CD8-positive, alpha-beta memory T cell (primary cell): Measurements from ENCODE around the gene COL26A1. TPM values are rescaled to one million over a fixed set of nuclear protein-coding genes. Genes with fewer than 3 reads are reported as not detected.

Experiments
- CTCF ChIA-PET: fragments of 350-600 bp; sonication (Branson Sonifier 250); formaldehyde crosslinking; loops from one replicate; lab custom pipeline; 2021; ENCODE audit warnings: antibody characterized with exemption; lab: Charles Lee
- POLR2A ChIA-PET: fragments of 350-600 bp; sonication (Branson Sonifier 250); formaldehyde crosslinking; loops from one replicate; lab custom pipeline; 2021; ENCODE audit warnings: antibody characterized with exemption; lab: Charles Lee
- DNase-seq, 5 donors: peaks; one replicate each; pipeline versions ENCODE4 v3.0.0 to v3.0.0-alpha.2; 2020 to 2022; ENCODE audit warnings: mixed read lengths in 1 of 5
- H3K27ac ChIP-seq: one replicate; pipeline ENCODE4 v1.7.0; 2013; ENCODE audit warnings: low read depth, mild to moderate bottlenecking, low read length, moderate library complexity
- H3K27me3 ChIP-seq: 2 replicates; pipeline ENCODE4 v1.7.0; 2013; ENCODE audit warnings: low read length, mild to moderate bottlenecking; ENCODE audit not compliant: insufficient read depth, poor library complexity, severe bottlenecking
- H3K36me3 ChIP-seq: 2 replicates; pipeline ENCODE4 v1.7.0; 2013; ENCODE audit warnings: mild to moderate bottlenecking, low read length, moderate library complexity; ENCODE audit not compliant: insufficient read depth
- H3K4me1 ChIP-seq: 2 replicates; pipeline ENCODE4 v1.7.0; 2013; ENCODE audit warnings: mild to moderate bottlenecking, low read length, moderate library complexity; ENCODE audit not compliant: insufficient read depth
- H3K4me3 ChIP-seq: 2 replicates; pipeline ENCODE4 v1.7.0; 2013; ENCODE audit warnings: mild to moderate bottlenecking, low read length
- H3K9me3 ChIP-seq: 2 replicates; pipeline ENCODE4 v1.7.0; 2013; ENCODE audit warnings: mild to moderate bottlenecking, low read length
- H3K27ac Mint-ChIP-seq, 8 donors: one replicate each; pipeline ENCODE4 v1.8.0; 2020 to 2021; ENCODE audit warnings: mixed read lengths in 8 of 8, mild to moderate bottlenecking in 6 of 8, inconsistent platforms in 3 of 8, moderate library complexity in 3 of 8
- H3K27me3 Mint-ChIP-seq, 2 donors: one replicate each; pipeline ENCODE4 v1.8.0; 2020 to 2021; ENCODE audit warnings: mixed read lengths in 2 of 2, mild to moderate bottlenecking in 1 of 2, moderate library complexity in 1 of 2
- H3K36me3 Mint-ChIP-seq, 3 donors: one replicate each; pipeline ENCODE4 v1.8.0; 2020 to 2021; ENCODE audit warnings: mixed read lengths in 3 of 3, inconsistent platforms in 1 of 3, mild to moderate bottlenecking in 1 of 3
- H3K4me1 Mint-ChIP-seq, 3 donors: one replicate each; pipeline ENCODE4 v1.8.0; 2020 to 2021; ENCODE audit warnings: mixed read lengths in 3 of 3, inconsistent platforms in 1 of 3, mild to moderate bottlenecking in 1 of 3
- H3K4me3 Mint-ChIP-seq, 7 donors: one replicate each; pipeline ENCODE4 v1.8.0; 2020 to 2021; ENCODE audit warnings: mixed read lengths in 7 of 7, mild to moderate bottlenecking in 6 of 7, moderate library complexity in 4 of 7, inconsistent platforms in 2 of 7
- H3K9me3 Mint-ChIP-seq, 5 donors: one replicate each; pipeline ENCODE4 v1.8.0; 2020 to 2022; ENCODE audit warnings: mixed read lengths in 5 of 5, mild to moderate bottlenecking in 3 of 5, moderate library complexity in 2 of 5, inconsistent platforms in 1 of 5
- polyA plus RNA-seq: library from polyadenylated mRNA; unstranded; fragments of 300-500 nt; fragmentation: Illumina TruSeq; gene quantifications from one replicate; pipeline ENCODE4 v1.2.3, GENCODE V29; 2021
- total RNA-seq, 2 experiments: library from RNA; stranded (reverse); gene quantifications; one replicate each; pipeline ENCODE4 v1.2.3, GENCODE V29; 2021

Gene COL26A1
- total and polyA plus RNA-seq, 3 experiments from 2014 or later, result not detected

- no peaks in the 10 kb centered on the region for H3K36me3 ChIP-seq
- Mint-ChIP-seq H3K9me3 (no peaks in the 10 kb centered on the region), H3K27ac (no peak overlapping the region), H3K27me3 (peaks cover 8 to 16% of the 10 kb centered on the region in 2 donors), H3K36me3 (no peaks in the 10 kb centered on the region), H3K4me3 (no peak overlapping the region), H3K4me1 (no peaks in the 10 kb centered on the region)
- H3K27me3 ChIP-seq, result no peaks in the 10 kb centered on the region
- ChIA-PET CTCF (interaction anchor here (0.8 kb wide), 1 partner anchor 735 kb away, joined by 3 read pairs; no protein-coding TSS in a partner anchor), POLR2A (no interaction called here)
- H3K4me1 ChIP-seq, result no peaks in the 10 kb centered on the region
- H3K4me3 ChIP-seq, result no peak overlapping the region
- DNase-seq, result no peak
- H3K9me3 ChIP-seq, result no peaks in the 10 kb centered on the region
- no peak overlapping the region for H3K27ac ChIP-seq
Measured at GRCh38 chr7:101537205-101537604, 174.5 kb downstream of the COL26A1 start.

GRCh38 chr7:101537935-101538595 lies 175.4 kb downstream of the COL26A1 start:
- H3K27me3 ChIP-seq, result no peaks in the 10 kb centered on the region
- Mint-ChIP-seq H3K27me3 (peaks cover 7 to 11% of the 10 kb centered on the region in 2 donors), H3K4me1 (peaks cover 0 to 5% (median 3%) of the 10 kb centered on the region in 3 donors), H3K36me3 (no peaks in the 10 kb centered on the region), H3K27ac (no peak overlapping the region), H3K9me3 (no peaks in the 10 kb centered on the region), H3K4me3 (no peak overlapping the region)
- ChIA-PET CTCF (no interaction called here), POLR2A (no interaction called here)
- no peak overlapping the region for H3K4me3 ChIP-seq
- no peak overlapping the region for H3K27ac ChIP-seq
- no peaks in the 10 kb centered on the region for H3K4me1 ChIP-seq
- DNase-seq, result no peak
- no peaks in the 10 kb centered on the region for H3K36me3 ChIP-seq
- no peaks in the 10 kb centered on the region for H3K9me3 ChIP-seq

DNA sequence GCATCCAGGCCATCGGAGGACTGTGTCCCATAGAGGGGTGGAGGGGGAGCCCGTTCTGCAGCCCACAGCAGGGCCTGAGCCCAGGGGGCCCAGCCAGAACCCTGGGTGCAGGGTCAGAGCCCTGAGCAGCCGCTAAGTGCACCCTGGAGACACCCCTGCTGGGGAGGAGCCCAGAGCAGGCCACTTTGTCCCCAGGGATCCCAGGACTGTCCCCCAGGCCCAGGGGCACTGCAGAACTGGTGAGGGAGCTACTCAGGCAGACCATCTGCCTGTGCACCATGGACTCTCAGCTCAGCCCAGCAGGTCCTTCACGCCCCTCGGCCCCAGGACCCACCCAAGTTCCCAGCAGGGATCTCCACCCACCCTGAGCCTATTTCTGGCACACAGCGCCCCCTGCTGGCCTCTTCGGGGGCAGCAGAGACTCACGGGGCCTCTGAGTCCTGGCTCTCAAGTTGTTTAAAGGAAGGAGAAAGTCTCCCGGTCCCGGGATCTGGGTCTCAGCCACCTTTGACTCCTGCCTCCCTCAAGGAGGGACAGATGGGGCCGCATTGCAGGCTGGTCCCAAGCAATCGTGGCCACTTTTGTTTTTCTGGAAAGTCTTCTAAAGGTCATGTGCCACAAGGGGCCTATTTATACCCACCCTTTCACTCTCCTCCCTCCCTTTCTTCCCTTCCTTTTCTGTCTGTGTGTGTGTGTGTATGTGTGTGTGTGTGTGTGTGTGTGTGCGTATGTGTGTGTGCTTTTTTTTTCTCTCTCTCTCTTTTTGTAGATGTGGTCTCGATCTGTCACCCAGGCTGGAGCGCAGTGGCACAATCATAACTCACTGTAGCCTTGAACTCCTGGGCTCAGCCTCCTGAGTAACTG lies 176.2 kb downstream of the COL26A1 start:
- Histone ChIP-seq H3K27me3 (no peaks in the 10 kb centered on the region), H3K9me3 (no peaks in the 10 kb centered on the region), H3K4me3 (no peak overlapping the region), H3K36me3 (no peaks in the 10 kb centered on the region), H3K4me1 (no peaks in the 10 kb centered on the region), H3K27ac (no peak overlapping the region)
- POLR2A ChIA-PET, result no interaction called here
- no peak overlapping the region for H3K4me3 Mint-ChIP-seq
- CTCF ChIA-PET, result no interaction called here
- no peaks in the 10 kb centered on the region for H3K36me3 Mint-ChIP-seq
- H3K4me1 Mint-ChIP-seq, result peaks cover 0 to 5% (median 3%) of the 10 kb centered on the region in 3 donors
- peak in 4 of 5 donors; percentile 6 to 36 (median 31) for DNase-seq
- no peaks in the 10 kb centered on the region for H3K9me3 Mint-ChIP-seq
- H3K27ac Mint-ChIP-seq, result no peak overlapping the region
- peaks cover 7 to 11% of the 10 kb centered on the region in 2 donors for H3K27me3 Mint-ChIP-seq

DNA sequence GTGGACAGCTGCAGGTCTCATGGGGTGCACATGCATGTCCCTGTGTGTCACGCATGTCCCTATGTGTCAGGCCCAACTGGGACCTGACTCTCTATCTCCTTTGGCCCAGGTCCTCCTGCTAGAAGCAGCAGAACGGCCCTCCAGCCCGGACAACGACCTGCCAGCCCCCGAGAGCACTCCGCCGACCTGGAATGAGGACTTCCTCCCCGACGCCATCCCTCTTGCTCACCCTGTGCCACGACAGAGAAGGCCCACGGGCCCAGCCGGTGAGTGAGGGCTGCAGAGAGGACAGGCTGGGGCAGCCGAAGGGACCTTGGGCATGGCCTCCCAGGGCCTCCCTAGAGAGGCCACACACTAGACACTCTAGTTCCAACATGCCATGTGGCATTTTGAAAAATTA lies 177.1 kb downstream of the COL26A1 start:
- POLR2A ChIA-PET, result no interaction called here
- Mint-ChIP-seq H3K27me3 (peaks cover 3 to 5% of the 10 kb centered on the region in 2 donors), H3K27ac (no peak overlapping the region), H3K4me3 (no peak overlapping the region), H3K9me3 (no peaks in the 10 kb centered on the region), H3K4me1 (peaks cover 0 to 5% (median 3%) of the 10 kb centered on the region in 3 donors), H3K36me3 (no peaks in the 10 kb centered on the region)
- Histone ChIP-seq H3K4me1 (no peaks in the 10 kb centered on the region), H3K36me3 (no peaks in the 10 kb centered on the region), H3K27me3 (no peaks in the 10 kb centered on the region), H3K4me3 (no peak overlapping the region), H3K27ac (no peak overlapping the region), H3K9me3 (no peaks in the 10 kb centered on the region)
- DNase-seq, result no peak
- CTCF ChIA-PET, result no interaction called here

GRCh38 chr7:101542527-101543241 lies 180.0 kb downstream of the COL26A1 start:
- Mint-ChIP-seq H3K27me3 (peaks cover 3 to 5% of the 10 kb centered on the region in 2 donors), H3K36me3 (no peaks in the 10 kb centered on the region), H3K4me3 (no peak overlapping the region), H3K9me3 (no peaks in the 10 kb centered on the region), H3K4me1 (peaks cover 0 to 5% (median 3%) of the 10 kb centered on the region in 3 donors), H3K27ac (peak overlapping the region in 2 of 8 donors; percentile 20 to 77)
- no peaks in the 10 kb centered on the region for H3K9me3 ChIP-seq
- H3K36me3 ChIP-seq, result no peaks in the 10 kb centered on the region
- no peaks in the 10 kb centered on the region for H3K27me3 ChIP-seq
- no peaks in the 10 kb centered on the region for H3K4me1 ChIP-seq
- H3K4me3 ChIP-seq, result no peak overlapping the region
- ChIA-PET CTCF (interaction anchor here (0.6 to 4.3 kb wide), 7 partner anchors 13 to 736 kb away, joined by 3 to 56 read pairs (median 4); no protein-coding TSS in a partner anchor), POLR2A (interaction anchor here (0.6 kb wide), 1 partner anchor 151 kb away, joined by 6 read pairs; no protein-coding TSS in a partner anchor)
- DNase-seq, result peak; percentile 36 to 76 (median 62)
- no peak overlapping the region for H3K27ac ChIP-seq

DNA sequence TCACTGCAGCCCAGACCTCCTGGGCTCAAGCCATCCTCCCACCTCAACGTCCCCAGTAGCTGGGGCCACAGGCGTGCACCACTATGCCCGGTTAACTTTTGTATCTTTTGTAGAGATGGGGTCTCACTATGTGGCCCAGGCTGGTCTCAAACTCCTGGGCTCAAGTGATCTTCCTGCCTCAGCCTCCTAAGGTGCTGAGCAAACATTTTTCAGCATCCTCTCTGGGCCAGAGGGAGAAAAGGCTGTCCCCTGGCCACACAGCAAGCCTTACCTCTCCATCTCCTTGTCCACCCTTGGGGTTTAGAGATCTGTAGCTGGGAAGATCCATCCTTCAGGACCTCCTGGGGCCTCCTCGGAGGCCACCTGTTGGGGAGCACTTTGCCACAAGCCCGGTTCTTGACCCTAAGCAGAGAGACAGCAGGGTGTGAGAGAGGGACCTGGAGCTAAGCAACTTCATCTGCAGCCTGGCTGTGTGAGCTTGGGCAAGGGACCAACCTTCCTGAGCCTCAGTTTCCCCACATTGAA lies 180.6 kb downstream of the COL26A1 start:
- H3K36me3 Mint-ChIP-seq, result no peaks in the 10 kb centered on the region
- peaks cover 0 to 5% (median 3%) of the 10 kb centered on the region in 3 donors for H3K4me1 Mint-ChIP-seq
- Histone ChIP-seq H3K27me3 (no peaks in the 10 kb centered on the region), H3K36me3 (no peaks in the 10 kb centered on the region), H3K27ac (no peak overlapping the region), H3K9me3 (no peaks in the 10 kb centered on the region), H3K4me3 (no peak overlapping the region), H3K4me1 (no peaks in the 10 kb centered on the region)
- H3K9me3 Mint-ChIP-seq, result no peaks in the 10 kb centered on the region
- no peak overlapping the region for H3K27ac Mint-ChIP-seq
- ChIA-PET CTCF (interaction anchor here (0.6 to 4.3 kb wide), 8 partner anchors 9 to 735 kb away, joined by 3 to 56 read pairs (median 4); no protein-coding TSS in a partner anchor), POLR2A (interaction anchor here (0.6 kb wide), 1 partner anchor 151 kb away, joined by 6 read pairs; no protein-coding TSS in a partner anchor)
- DNase-seq, result no peak
- peaks cover 5 to 7% of the 10 kb centered on the region in 2 donors for H3K27me3 Mint-ChIP-seq
- no peak overlapping the region for H3K4me3 Mint-ChIP-seq

GRCh38 chr7:101543846-101544245 lies 181.2 kb downstream of the COL26A1 start:
- no peak for DNase-seq
- Mint-ChIP-seq H3K36me3 (no peaks in the 10 kb centered on the region), H3K4me1 (peaks cover 0 to 5% (median 3%) of the 10 kb centered on the region in 3 donors), H3K9me3 (no peaks in the 10 kb centered on the region), H3K27ac (no peak overlapping the region), H3K4me3 (no peak overlapping the region), H3K27me3 (peaks cover 5 to 7% of the 10 kb centered on the region in 2 donors)
- no peak overlapping the region for H3K4me3 ChIP-seq
- H3K4me1 ChIP-seq, result no peaks in the 10 kb centered on the region
- no peaks in the 10 kb centered on the region for H3K36me3 ChIP-seq
- CTCF ChIA-PET, result interaction anchor here (0.8 to 4.3 kb wide), 5 partner anchors 8 to 734 kb away, joined by 3 to 56 read pairs (median 6); no protein-coding TSS in a partner anchor
- no peak overlapping the region for H3K27ac ChIP-seq
- no peaks in the 10 kb centered on the region for H3K9me3 ChIP-seq
- no peaks in the 10 kb centered on the region for H3K27me3 ChIP-seq
- POLR2A ChIA-PET, result no interaction called here
